Activated CD4-positive, alpha-beta T cell treated with anti-CD3 and anti-CD28 coated beads, Interleukin-2, amount 50 U/mL, for 1 hour (primary cell): ENCODE measurements around the gene RBPMS2.
"Not testable (repeated sequence)": the region's sequence is repeated elsewhere in the genome, so short reads cannot be mapped to it uniquely, and the experiment has no call there.

Experiments used
- DNase-seq: peaks from one replicate; pipeline ENCODE4 v3.0.0-alpha.2; 2020

RBPMS2 gene

DNA sequence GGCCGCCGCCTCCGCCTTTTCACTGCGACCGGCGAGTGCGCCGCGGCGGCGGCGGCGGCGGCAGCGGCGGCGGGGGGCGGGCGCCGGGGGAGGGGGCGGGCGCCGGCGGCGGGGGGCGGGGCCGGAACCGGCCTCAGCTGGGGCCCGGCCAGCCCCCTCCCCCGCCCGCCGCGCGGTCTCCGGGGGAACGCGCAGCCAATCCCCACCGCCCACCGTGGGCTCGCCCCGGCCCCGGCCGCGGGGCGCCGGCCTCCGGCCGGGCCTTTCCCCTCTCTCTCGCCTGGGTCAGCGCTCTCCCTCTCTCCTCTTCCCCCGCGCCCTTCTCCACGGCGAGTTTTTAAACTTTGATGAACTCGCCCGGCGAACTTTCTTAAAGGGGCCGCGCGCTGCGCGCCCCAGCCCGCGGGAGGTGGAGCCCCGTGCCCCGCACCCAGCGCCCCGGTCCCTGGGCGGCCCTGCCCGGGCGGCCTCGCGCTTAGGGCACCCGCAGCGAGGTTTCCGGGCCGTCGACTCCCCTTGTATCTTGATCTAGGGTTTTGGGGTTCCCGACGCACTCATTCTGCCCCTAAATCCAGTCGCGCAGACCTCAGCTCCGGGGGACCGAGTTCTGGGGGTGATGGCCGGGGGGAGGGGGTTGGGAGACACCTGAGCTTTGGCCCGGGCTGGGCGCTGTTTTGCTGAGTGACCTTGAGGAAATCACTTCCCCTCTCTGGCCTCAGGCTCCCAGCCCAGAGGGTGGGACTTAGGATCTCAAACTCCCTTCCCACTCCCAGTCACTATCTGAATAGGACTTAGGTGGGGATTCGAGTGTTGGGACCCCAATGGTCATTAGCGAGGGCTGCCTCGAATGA, at the start of gene RBPMS2:
Gene RBPMS2 (minus strand): TSS at position 39 of the 851 bp plus-strand sequence. CDS start 270 bp downstream, outside the sequence.
- no peak for DNase-seq

DNA sequence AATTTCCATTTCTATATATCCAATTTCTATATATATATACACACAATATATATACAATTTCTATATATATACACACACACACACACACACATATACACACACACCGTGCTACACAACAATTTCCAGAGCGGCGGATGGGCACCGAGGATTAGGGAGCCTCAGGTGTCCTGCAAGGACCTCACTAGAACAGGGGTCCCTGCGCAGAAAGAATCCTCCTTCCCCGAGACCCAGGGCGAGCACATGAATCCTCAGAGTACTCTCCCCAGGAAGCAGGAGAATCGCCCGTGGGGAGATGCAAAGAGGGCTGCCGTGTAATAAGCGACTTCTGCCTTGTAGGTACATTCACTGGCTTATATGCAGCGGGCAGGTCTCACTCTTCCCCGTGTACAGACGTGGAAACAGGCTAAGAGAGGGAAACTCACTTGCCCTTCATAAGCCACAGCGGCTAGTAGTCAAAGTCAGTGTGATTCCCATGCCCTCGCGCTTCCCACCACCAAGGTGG, 49.6 kb upstream of the RBPMS2 start:
- no peak for DNase-seq

GRCh38 chr15:64816452-64816851, 41.1 kb upstream of the RBPMS2 start:
- no peak for DNase-seq

DNA sequence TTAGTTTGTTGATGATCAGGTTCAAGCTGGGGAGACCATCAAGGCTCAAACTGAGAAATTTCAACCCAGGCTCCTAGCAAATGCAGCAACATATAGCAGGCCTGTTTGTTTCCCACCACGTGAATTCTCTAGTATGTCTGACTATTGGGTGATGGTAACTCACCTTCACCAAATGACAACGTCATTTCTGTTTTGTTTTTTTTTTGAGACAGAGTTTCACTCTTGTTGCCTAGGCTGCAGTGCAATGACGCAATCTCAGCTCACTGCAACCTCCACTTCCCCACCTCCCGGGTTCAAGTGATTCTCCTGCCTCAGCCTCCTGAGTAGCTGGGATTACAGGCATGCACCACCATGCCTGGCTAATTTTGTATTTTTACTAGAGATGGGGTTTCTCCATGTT, 39.6 kb upstream of the RBPMS2 start:
- DNase-seq: not testable (repeated sequence)

GRCh38 chr15:64814283-64814682, 38.9 kb upstream of the RBPMS2 start:
- DNase-seq: not testable (repeated sequence)

- no peak for DNase-seq
Measured at GRCh38 chr15:64813075-64813474, 37.7 kb upstream of the RBPMS2 start.

GRCh38 chr15:64810497-64811326, 35.3 kb upstream of the RBPMS2 start:
- DNase-seq: no peak

- DNase-seq: peak; percentile 67
Measured at GRCh38 chr15:64809649-64810496, 34.5 kb upstream of the RBPMS2 start.

GRCh38 chr15:64808785-64809453, 33.5 kb upstream of the RBPMS2 start:
- DNase-seq: no peak

DNA sequence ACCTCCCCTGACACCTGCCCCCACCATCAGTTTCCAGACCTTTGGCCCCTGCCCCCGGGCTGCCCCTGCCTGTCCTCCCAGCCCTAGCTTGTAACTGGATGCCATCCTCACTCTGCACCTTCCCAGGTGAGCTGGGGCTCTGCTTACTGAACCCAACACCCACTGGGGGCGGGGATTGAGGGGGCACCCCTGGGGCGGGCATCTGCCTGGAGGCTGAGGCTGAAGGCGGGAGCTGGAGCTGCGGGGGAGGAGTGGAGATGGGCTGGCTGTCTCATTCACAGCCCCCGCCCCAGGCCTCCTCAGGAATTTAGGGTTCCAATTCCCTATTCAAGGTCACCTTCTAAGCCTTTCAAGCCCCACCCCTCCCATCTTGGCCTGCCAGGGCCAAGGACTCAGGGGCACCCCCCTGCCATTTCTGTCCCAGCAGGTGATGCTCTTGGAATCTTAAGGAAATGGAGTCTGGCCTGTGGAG, 32.4 kb upstream of the RBPMS2 start:
- DNase-seq: no peak

DNA sequence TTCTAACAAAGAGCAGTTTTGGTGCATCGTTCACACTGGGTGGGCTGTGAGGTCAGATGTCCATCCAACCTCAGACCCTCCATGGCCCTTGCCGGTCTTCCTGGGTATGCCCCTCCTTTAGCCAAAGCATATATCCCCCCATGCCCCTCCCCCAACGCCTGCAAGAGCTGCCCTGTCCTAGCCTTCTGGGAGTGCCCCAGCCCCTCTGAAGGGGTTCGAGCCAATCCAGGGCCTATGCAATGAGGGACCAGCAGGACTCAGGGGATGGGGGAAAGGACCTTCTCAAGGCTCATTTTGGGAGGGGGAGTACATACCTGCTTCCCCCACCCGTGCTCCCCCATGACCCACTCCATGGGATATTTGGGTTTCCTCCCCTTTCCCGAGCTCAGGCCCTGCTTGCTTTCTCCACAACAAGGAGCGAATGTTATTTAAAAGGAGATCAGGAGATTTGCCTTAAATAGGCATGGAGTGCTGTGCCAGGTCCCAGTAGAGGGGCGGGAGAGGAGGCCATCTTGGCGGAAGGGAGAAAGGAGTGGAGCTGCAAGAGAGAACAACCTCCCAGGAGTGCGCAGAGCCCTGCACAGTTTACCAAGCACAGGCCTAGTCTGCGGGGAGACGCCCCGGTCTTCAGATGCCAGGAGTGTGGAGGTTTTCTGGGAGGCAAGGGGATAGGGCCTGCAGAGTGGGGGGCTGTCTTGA, 31.8 kb upstream of the RBPMS2 start:
- DNase-seq: no peak

DNA sequence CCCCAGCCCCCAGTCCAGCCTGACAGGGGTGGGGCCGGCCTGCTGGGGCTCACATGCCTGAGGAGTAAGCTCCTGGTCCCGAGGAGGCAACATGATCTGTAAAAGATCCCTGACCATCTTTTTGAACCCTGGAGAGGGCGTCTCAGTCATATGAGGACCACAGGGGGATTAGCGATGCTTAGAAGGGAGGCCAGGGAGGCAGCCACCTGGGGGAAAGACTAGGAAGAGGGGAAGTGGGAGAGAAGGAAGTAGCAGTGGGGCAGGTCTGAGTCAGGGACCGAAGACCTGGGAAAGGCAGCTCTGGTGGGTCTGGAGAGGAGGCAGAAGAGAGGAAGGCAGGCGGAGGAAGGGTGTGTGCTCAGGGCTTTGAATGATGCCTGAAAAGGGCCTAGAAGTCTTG, 31.1 kb upstream of the RBPMS2 start:
- no peak for DNase-seq

- DNase-seq: no peak
Measured at GRCh38 chr15:64804619-64805018, 29.2 kb upstream of the RBPMS2 start.

DNA sequence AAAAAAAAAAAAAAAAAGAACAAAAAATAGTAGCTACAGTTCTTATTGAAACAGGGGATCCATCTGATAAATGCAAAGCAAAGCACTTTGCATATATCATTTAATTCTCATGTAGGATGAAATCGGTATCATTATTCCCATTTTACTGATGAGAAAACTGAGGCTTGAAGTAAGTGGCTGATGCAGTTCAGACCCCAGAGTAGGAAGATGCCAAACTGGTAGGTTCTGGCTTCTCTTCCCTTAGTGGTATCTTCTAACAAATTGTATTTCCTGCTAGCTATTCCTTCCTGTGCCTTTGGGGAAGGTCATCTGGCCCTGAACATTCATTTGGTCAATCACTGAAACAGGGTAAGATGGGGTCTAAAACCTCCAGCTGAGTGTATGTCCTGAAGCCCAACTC, 28.1 kb upstream of the RBPMS2 start:
- no peak for DNase-seq

DNA sequence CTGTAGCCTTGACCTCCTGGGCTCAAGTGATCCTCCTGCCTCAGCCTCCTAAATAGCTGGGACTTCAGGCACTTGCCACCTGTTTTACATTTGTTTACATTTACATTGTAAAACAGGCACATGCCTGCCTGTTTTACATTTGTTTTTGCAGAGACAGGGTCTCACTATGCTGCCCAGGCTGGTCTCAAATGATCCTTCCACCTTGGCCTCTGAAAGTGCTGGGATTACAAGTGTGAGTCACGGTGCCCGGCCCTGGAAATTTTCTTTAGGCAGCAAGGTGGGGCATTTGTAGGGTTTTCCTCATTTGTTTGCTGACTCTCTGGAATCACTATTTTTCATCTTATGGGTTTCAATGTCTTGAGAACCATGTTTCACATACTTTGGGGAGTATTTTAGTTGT, 25.1 kb upstream of the RBPMS2 start:
- no peak for DNase-seq

DNA sequence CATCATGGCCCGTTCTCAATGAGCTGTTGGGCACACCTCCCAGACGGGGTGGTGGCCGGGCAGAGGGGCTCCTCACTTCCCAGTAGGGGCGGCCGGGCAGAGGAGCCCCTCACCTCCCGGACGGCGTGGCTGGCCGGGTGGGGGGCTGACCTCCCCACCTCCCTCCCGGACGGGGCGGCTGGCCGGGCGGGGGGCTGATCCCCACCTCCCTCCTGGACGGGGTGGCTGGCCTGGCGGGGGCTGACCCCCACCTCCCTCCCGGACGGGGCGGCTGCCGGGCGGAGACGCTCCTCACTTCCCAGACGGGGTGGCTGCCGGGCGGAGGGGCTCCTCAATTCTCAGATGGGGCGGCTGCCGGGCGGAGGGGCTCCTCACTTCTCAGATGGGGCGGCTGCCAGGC, 23.5 kb upstream of the RBPMS2 start:
- DNase-seq: not testable (repeated sequence)

DNA sequence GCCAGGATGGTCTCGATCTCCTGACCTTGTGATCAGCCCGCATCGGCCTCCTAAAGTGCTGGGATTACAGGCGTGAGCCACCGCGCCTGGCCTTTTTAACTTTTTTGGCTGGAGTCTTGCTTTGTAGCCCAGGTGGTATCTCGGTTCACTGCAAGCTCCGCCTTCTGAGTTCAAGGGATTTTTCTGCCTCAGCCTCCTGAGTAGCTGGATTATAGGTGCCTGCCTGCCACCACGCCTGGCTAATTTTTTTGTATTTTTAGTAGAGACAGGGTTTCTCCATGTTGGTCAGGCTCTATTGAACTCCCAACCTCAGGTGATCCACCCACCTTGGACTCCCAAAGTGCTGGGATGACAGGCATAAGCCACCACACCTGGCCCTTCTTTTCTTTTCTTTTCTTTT, 20.5 kb upstream of the RBPMS2 start:
- DNase-seq: not testable (repeated sequence)

DNA sequence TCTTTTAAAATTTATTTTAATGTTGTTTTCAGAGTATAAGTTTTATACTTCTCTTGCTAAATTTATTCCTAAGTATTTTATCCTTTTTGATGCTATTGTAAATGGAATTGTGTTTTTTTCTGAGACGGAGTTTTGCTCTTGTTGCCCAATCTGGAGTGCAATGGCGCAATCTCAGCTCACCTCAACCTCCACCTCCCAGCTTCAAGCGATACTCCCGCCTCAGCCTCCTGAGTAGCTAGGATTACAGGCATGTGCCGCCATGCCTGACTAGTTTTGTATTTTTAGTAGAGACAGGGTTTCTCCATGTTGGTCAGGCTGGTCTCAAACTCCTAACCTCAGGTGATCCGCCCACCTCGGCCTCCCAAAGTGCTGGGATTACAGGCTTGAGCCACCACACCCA, 19.9 kb upstream of the RBPMS2 start:
- DNase-seq: not testable (repeated sequence)

DNA sequence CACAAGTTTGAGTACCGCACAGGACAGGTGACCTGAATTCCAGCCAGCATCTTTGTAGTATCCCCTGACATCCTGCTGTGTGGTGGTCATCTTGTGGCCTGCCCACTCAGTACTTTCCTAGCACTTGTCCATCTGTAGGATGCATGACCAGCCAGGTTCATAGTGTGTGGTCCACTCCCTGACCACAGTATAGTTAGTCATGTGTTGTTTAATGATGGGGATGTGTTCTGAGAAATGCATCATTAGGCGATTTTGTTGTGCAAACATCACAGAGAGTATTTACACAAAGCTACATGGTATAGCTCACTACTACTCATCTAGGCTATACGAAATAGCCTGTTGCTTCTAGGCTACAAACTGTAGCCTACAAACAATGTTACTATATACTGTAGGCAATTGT, 16.9 kb upstream of the RBPMS2 start:
- no peak for DNase-seq

DNA sequence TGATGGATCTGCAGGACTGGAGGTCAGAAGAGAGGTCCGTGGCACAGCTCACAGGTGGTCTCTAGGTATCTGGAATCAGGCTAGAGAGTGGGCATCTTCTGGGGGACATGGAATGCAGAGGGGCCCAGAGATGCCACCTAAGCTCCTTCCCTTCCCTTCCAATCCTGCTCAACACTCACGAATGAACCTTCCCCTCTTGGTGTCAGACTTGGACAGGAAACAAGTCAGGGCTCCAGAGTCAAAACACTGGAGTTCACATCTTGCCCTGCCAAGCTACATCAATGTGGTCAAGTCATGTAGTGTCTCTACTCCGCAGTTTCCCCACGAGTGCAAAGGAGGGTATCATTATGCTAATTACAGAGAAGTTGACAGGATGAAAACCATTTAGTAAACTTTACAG, 16.0 kb upstream of the RBPMS2 start:
- no peak for DNase-seq

DNA sequence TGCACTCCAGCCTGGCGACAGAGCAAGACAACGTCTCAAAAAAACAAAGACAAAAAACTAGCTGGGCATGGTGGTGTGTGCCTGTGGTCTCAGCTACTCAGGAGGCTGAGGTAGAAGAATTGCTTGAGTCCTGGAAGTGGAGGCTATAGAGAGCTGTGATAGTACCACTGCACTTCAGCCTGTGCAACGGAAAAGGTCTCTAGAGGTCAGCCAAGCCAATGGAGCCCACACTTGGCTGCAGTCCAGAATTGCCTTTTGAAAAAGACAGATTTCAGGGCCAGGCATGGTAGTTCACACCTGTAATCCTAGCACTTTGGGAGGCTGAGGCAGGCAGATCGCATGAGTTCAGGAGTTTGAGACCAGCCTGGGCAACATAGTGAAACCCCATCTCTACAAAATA, 8.4 kb upstream of the RBPMS2 start:
- no peak for DNase-seq
